HFF-Myc (cell line): ENCODE data around the gene CPNE5.

Experiments used
- DNase-seq: peaks from one replicate; pipeline ENCODE4 v3.0.0-alpha.2; 2011; ENCODE audit warnings: low read depth; ENCODE audit errors: extremely low read depth
- H3K4me3 ChIP-seq: replicated peaks from 2 replicates; pipeline ENCODE4 v1.5.1; 2011; ENCODE audit warnings: low read depth, mild to moderate bottlenecking, control low read depth, low read length
- CTCF ChIP-seq: IDR thresholded peaks from 2 replicates; pipeline ENCODE4 v1.5.1; 2012; ENCODE audit warnings: mild to moderate bottlenecking, low read depth, low read length, control low read depth; ENCODE audit errors: missing control alignments

The CPNE5 gene

GRCh38 chr6:36826520-36827227 lies 12.6 kb downstream of the CPNE5 start:
- no peak for TF ChIP-seq CTCF
- no peak overlapping the region for H3K4me3 ChIP-seq
- DNase-seq: no peak

- no peak overlapping the region for H3K4me3 ChIP-seq
- no peak for TF ChIP-seq CTCF
- no peak for DNase-seq
These were observed 13.2 kb downstream of the CPNE5 start for GRCh38 chr6:36825994-36826393.

- TF ChIP-seq CTCF: no peak
- no peak overlapping the region for H3K4me3 ChIP-seq
- DNase-seq: no peak
These were observed 13.8 kb downstream of the CPNE5 start for GRCh38 chr6:36825452-36825851.

- DNase-seq: no peak
- H3K4me3 ChIP-seq: no peak overlapping the region
- no peak for TF ChIP-seq CTCF
These were observed 15.0 kb downstream of the CPNE5 start for GRCh38 chr6:36824253-36824652.

GRCh38 chr6:36823421-36824096 lies 15.7 kb downstream of the CPNE5 start:
- no peak for DNase-seq
- no peak overlapping the region for H3K4me3 ChIP-seq
- no peak for TF ChIP-seq CTCF

GRCh38 chr6:36822506-36823269 lies 16.6 kb downstream of the CPNE5 start:
- DNase-seq: no peak
- H3K4me3 ChIP-seq: no peak overlapping the region
- TF ChIP-seq CTCF: no peak
